ENCODE measurements around the gene SH2D3C. TPM values are rescaled to one million over a fixed set of nuclear protein-coding genes. Genes with fewer than 3 reads are reported as not detected.

The SH2D3C gene
- total and polyA plus RNA-seq, 9 of the 15 experiments (the other 6 are each of a cell fraction or from before 2014, with no cell fraction given), result 0.03 to 1.2 (median 0.22) TPM; not detected in 1

GRCh38 chr9:127785933-127786772 lies 7.7 kb upstream of the SH2D3C start, which contains the start of gene CDK9 (continued):
- TF ChIP-seq ZNF318 (IDR thresholded peaks at IDR 0.05; ENCODE audit: borderline replicate concordance in 1 of 2, low read depth in 1 of 2) (no peak), SMARCA4 (IDR thresholded peaks at IDR 0.05) (peak; percentile 24; the same call in 1 of the 2 replicates), XRCC5 (IDR thresholded peaks at IDR 0.05; ENCODE audit: low read depth, low read length) (peak; percentile 80), TRIM28 (IDR thresholded peaks at IDR 0.05) (no peak), GATAD2B (IDR thresholded peaks at IDR 0.05; ENCODE audit: borderline replicate concordance) (peak; percentile 90), TEAD1 (CRISPR knock-in tag; IDR thresholded peaks at IDR 0.05) (no peak), CREB3 (tag; conservative IDR thresholded peaks at IDR 0.05; ENCODE audit: low read depth) (no peak), COPS2 (conservative IDR thresholded peaks at IDR 0.05) (no peak), ATF4 (CRISPR knock-in tag; IDR thresholded peaks at IDR 0.05) (no peak), MTF1 (CRISPR knock-in tag; IDR thresholded peaks at IDR 0.05; ENCODE audit: borderline replicate concordance) (no peak), ZC3H4 (CRISPR knock-in tag; IDR thresholded peaks at IDR 0.05; ENCODE audit: borderline replicate concordance) (no peak), NCOA4 (IDR thresholded peaks at IDR 0.05; ENCODE audit: partially characterized antibody) (no peak), ZNF253 (CRISPR knock-in tag; conservative IDR thresholded peaks at IDR 0.05) (no peak), ZNF174 (CRISPR knock-in tag; IDR thresholded peaks at IDR 0.05) (no peak), MLLT1 (IDR thresholded peaks at IDR 0.05) (no peak), RBM15 (IDR thresholded peaks at IDR 0.05; ENCODE audit: insufficient read depth, low read length) (no peak)

All from K562 (cell line).